GM12878 (cell line): Measurements from ENCODE around the gene C19orf44. TPM values are rescaled to one million over a fixed set of nuclear protein-coding genes. Genes with fewer than 3 reads are reported as not detected.

Experiments
- ASH2L ChIP-seq: fragments of 300-600, 200-600 bp; sonication (generic); IDR thresholded peaks from 2 replicates; pipeline ENCODE4 v1.6.1; 2017; ENCODE audit warnings: low read depth, mild to moderate bottlenecking, borderline replicate concordance
- ATF7 ChIP-seq: fragments of 450-650 bp; IDR thresholded peaks from 2 replicates; pipeline ENCODE4 v1.6.1; 2016; ENCODE audit warnings: low read depth, mild to moderate bottlenecking
- BACH1 ChIP-seq: fragments of 450-650 bp; IDR thresholded peaks from 2 replicates; pipeline ENCODE4 v1.6.1; 2017; ENCODE audit warnings: mild to moderate bottlenecking, borderline replicate concordance
- BCL11A ChIP-seq: IDR thresholded peaks from 2 replicates; pipeline ENCODE4 v1.6.1; 2011; ENCODE audit warnings: low read depth, low read length
- BMI1 ChIP-seq: fragments of 450-650 bp; IDR thresholded peaks from 2 replicates; pipeline ENCODE4 v1.6.1; 2016; ENCODE audit warnings: mild to moderate bottlenecking, moderate library complexity, borderline replicate concordance
- CREM ChIP-seq: IDR thresholded peaks from 2 replicates; pipeline ENCODE4 v1.6.1; 2014; ENCODE audit warnings: antibody characterized with exemption, low read depth
- DPF2 ChIP-seq: fragments of 450-650 bp; IDR thresholded peaks from 2 replicates; pipeline ENCODE4 v1.6.1; 2017; ENCODE audit warnings: mild to moderate bottlenecking
- EP300 ChIP-seq, 2 experiments: fragments of 150-350 bp in 1 of 2; IDR thresholded peaks; 2 replicates each; pipeline ENCODE4 v1.6.1; 2011 to 2012; ENCODE audit warnings: low read depth in 2 of 2, low read length in 2 of 2, borderline replicate concordance in 1 of 2, improper control_type of control experiment in 1 of 2, inconsistent platforms in 1 of 2; ENCODE audit not compliant: control insufficient read depth in 1 of 2
- EZH2 ChIP-seq: IDR thresholded peaks from 2 replicates; pipeline ENCODE4 v1.6.1; 2012; ENCODE audit warnings: low read depth, mild to moderate bottlenecking, control low read depth, inconsistent platforms, low read length, borderline replicate concordance; ENCODE audit not compliant: control insufficient read depth
- FOXM1 ChIP-seq: IDR thresholded peaks from 2 replicates; pipeline ENCODE4 v1.6.1; 2012; ENCODE audit warnings: low read depth, mild to moderate bottlenecking, inconsistent platforms, low read length, moderate library complexity
- HDAC6 ChIP-seq: fragments of 200-600 bp; sonication (generic); IDR thresholded peaks from one replicate; pipeline ENCODE4 v1.8.0; 2017; ENCODE audit warnings: antibody characterized with exemption; ENCODE audit not compliant: unreplicated experiment
- IKZF2 ChIP-seq, 2 experiments: fragments of 450-650 bp; IDR thresholded peaks; 2 replicates each; pipeline ENCODE4 v1.6.1; 2017; ENCODE audit warnings: mild to moderate bottlenecking in 2 of 2, moderate library complexity in 2 of 2
- MTA3 ChIP-seq: IDR thresholded peaks from 2 replicates; pipeline ENCODE4 v1.6.1; 2012; ENCODE audit warnings: low read length, inconsistent platforms, borderline replicate concordance
- NFYA ChIP-seq: IDR thresholded peaks from 2 replicates; pipeline ENCODE4 v1.6.1; 2011; ENCODE audit warnings: low read depth, mild to moderate bottlenecking, low read length, improper control_type of control experiment, borderline replicate concordance
- NR2F1 ChIP-seq: fragments of 450-650 bp; conservative IDR thresholded peaks from 2 replicates; pipeline ENCODE4 v1.6.1; 2017; ENCODE audit warnings: mild to moderate bottlenecking
- RELA ChIP-seq: fragments of 450-650 bp; IDR thresholded peaks from 2 replicates; pipeline ENCODE4 v1.8.0; 2014; ENCODE audit warnings: borderline replicate concordance; ENCODE audit not compliant: partially characterized antibody
- SRF ChIP-seq, 2 experiments: IDR thresholded peaks; 2 replicates each; pipeline ENCODE4 v1.6.1; 2011; ENCODE audit warnings: low read depth in 2 of 2, low read length in 2 of 2, mild to moderate bottlenecking in 1 of 2, moderate library complexity in 1 of 2
- STAT3 ChIP-seq: IDR thresholded peaks from 2 replicates; pipeline ENCODE4 v1.6.1; 2011; ENCODE audit warnings: low read depth, low read length, improper control_type of control experiment
- TARDBP ChIP-seq: IDR thresholded peaks from 2 replicates; pipeline ENCODE4 v1.6.1; 2016; ENCODE audit warnings: borderline replicate concordance
- TCF12 ChIP-seq: IDR thresholded peaks from 2 replicates; pipeline ENCODE4 v1.6.1; 2011; ENCODE audit warnings: low read depth, mild to moderate bottlenecking, low read length
- TCF3 ChIP-seq: IDR thresholded peaks from 2 replicates; pipeline ENCODE4 v1.6.1; 2012; ENCODE audit warnings: low read depth, mild to moderate bottlenecking, low read length, borderline replicate concordance; ENCODE audit not compliant: insufficient read depth
- ZBED1 ChIP-seq: IDR thresholded peaks from 2 replicates; pipeline ENCODE4 v1.6.1; 2016; ENCODE audit warnings: borderline replicate concordance
- polyA plus RNA-seq, 11 experiments: library from polyadenylated mRNA; depleted of rRNA in 4 of 11; unstranded in 6 of 11; stranded (reverse) in 5 of 11; fragments of >200 nt; fragmentation: Nextera tagmentation in 4 of 11; fragmentation: Illumina TruSeq in 1 of 11; extraction: Ambion mirVana in 4 of 11; extraction: Trizol in 1 of 11; gene quantifications; 1 replicate in 1 of 11; 2 replicates in 10 of 11; pipeline versions ENCODE4 v1.2.1 to v1.2.3, GENCODE V29; 2011 to 2016; ENCODE audit warnings: inconsistent platforms in 2 of 11, missing spikeins in 2 of 11, low read depth in 1 of 11
- total RNA-seq, 4 experiments: library from RNA; depleted of rRNA in 3 of 4; stranded (reverse); fragments of >200 nt in 3 of 4; fragmentation: Illumina TruSeq in 1 of 4; extraction: Trizol in 1 of 4; gene quantifications; 2 replicates each; pipeline versions ENCODE4 v1.2.1 to v1.2.3, GENCODE V29; 2013 to 2021
- TF ChIP-seq, protein P1 (sequence below): fragments of 150-350 bp; IDR thresholded peaks from 2 replicates; pipeline ENCODE4 v1.6.1; 2014; ENCODE audit warnings: mild to moderate bottlenecking, low read depth, low read length
- TF ChIP-seq, protein P2 (sequence below): IDR thresholded peaks from 2 replicates; pipeline ENCODE4 v1.6.1; 2011; ENCODE audit warnings: low read depth, low read length, improper control_type of control experiment, borderline replicate concordance
- TF ChIP-seq, protein P3 (sequence below): fragments of 450-650 bp; IDR thresholded peaks from 2 replicates; pipeline ENCODE4 v1.6.1; 2017; ENCODE audit warnings: mild to moderate bottlenecking, low read depth, inconsistent platforms; ENCODE audit not compliant: poor library complexity, severe bottlenecking
- TF ChIP-seq, protein P4 (sequence below): IDR thresholded peaks from 2 replicates; pipeline ENCODE4 v1.6.1; 2012; ENCODE audit warnings: low read depth, low read length, improper control_type of control experiment

C19orf44 gene
- total and polyA plus RNA-seq, 10 of the 15 experiments (the other 5 are each of a cell fraction or from before 2014, with no cell fraction given), result 0.26 to 5.2 (median 3.6) TPM

DNA sequence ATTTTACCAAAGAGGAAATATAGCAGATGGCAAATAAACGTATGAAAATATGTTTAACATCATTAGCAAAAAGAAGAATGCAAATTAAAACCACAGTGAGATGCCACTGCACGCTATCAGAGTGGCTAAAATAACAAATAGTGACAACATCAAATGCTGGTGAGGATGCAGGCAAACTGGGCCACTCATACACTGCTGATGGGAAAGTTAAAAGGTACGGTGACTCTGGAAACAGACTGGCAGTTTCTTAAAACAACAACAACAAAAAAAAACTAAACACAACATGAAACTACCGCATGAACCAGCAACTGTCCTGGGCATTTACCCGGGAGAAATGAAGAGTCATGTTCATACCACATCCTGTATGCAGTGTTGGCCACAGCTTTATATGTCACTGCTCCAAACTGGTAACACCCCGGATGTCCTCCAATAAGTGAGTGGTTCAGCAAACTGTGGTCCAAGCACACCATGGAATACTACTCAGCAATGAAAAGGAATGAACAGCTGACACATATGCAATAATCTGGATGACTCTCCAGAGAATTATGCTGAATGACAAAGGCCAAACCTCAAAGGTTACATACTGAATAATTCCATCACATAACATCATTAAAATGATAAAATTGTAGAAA lies 46.7 kb upstream of the C19orf44 start (continued):
- TF ChIP-seq, protein P1, sequence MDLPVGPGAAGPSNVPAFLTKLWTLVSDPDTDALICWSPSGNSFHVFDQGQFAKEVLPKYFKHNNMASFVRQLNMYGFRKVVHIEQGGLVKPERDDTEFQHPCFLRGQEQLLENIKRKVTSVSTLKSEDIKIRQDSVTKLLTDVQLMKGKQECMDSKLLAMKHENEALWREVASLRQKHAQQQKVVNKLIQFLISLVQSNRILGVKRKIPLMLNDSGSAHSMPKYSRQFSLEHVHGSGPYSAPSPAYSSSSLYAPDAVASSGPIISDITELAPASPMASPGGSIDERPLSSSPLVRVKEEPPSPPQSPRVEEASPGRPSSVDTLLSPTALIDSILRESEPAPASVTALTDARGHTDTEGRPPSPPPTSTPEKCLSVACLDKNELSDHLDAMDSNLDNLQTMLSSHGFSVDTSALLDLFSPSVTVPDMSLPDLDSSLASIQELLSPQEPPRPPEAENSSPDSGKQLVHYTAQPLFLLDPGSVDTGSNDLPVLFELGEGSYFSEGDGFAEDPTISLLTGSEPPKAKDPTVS, result no peak
- TF ChIP-seq DPF2 (peak; percentile 82), BACH1 (no peak), TCF12 (peak; percentile 87; the same call in 1 of the 2 replicates), EZH2 (no peak), NFYA (no peak), HDAC6 (no peak), RELA (no peak), CREM (peak; percentile 60), BMI1 (peak; percentile 42; the same call in 1 of the 2 replicates), IKZF2 (IDR thresholded peaks at IDR 0.05) (peak; percentile 79 to 81), MTA3 (peak; percentile 59; the same call in 1 of the 2 replicates), SRF (IDR thresholded peaks at IDR 0.05; ENCODE audit: low read depth in 2 of 2, low read length in 2 of 2) (0 out of 4 replicates have a peak, but pooled peaks of 1 of the 2 experiments have one; percentile 33), NR2F1 (no peak), ZBED1 (peak; percentile 74; the same call in 1 of the 2 replicates), EP300 (IDR thresholded peaks at IDR 0.05; ENCODE audit: borderline replicate concordance in 1 of 2, control insufficient read depth in 1 of 2, low read depth in 2 of 2, low read length in 2 of 2) (peak; percentile 94 to 97), BCL11A (peak; percentile 94), ASH2L (0 out of 2 replicates have a peak, but pooled peaks have one; percentile 57), TARDBP (no peak), ATF7 (peak; percentile 89), STAT3 (0 out of 2 replicates have a peak, but pooled peaks have one; percentile 20), TCF3 (peak; percentile 73), FOXM1 (peak; percentile 96)
- TF ChIP-seq, protein P2, sequence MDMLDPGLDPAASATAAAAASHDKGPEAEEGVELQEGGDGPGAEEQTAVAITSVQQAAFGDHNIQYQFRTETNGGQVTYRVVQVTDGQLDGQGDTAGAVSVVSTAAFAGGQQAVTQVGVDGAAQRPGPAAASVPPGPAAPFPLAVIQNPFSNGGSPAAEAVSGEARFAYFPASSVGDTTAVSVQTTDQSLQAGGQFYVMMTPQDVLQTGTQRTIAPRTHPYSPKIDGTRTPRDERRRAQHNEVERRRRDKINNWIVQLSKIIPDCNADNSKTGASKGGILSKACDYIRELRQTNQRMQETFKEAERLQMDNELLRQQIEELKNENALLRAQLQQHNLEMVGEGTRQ, result no peak
- TF ChIP-seq, protein P3, sequence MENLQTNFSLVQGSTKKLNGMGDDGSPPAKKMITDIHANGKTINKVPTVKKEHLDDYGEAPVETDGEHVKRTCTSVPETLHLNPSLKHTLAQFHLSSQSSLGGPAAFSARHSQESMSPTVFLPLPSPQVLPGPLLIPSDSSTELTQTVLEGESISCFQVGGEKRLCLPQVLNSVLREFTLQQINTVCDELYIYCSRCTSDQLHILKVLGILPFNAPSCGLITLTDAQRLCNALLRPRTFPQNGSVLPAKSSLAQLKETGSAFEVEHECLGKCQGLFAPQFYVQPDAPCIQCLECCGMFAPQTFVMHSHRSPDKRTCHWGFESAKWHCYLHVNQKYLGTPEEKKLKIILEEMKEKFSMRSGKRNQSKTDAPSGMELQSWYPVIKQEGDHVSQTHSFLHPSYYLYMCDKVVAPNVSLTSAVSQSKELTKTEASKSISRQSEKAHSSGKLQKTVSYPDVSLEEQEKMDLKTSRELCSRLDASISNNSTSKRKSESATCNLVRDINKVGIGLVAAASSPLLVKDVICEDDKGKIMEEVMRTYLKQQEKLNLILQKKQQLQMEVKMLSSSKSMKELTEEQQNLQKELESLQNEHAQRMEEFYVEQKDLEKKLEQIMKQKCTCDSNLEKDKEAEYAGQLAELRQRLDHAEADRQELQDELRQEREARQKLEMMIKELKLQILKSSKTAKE, result peak; percentile 70
- TF ChIP-seq, protein P4, sequence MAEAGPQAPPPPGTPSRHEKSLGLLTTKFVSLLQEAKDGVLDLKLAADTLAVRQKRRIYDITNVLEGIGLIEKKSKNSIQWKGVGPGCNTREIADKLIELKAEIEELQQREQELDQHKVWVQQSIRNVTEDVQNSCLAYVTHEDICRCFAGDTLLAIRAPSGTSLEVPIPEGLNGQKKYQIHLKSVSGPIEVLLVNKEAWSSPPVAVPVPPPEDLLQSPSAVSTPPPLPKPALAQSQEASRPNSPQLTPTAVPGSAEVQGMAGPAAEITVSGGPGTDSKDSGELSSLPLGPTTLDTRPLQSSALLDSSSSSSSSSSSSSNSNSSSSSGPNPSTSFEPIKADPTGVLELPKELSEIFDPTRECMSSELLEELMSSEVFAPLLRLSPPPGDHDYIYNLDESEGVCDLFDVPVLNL, result no peak
